ENCODE data around the gene TMEM135.

Gene TMEM135

GRCh38 chr11:87198266-87198881, 160.6 kb downstream of the TMEM135 start:
- Histone ChIP-seq H3K9me3 (ENCODE audit: insufficient read depth, low read length) (no peaks in the 10 kb centered on the region), H3K4me1 (ENCODE audit: insufficient read depth, insufficient read length) (no peaks in the 10 kb centered on the region), H3K9ac (ENCODE audit: insufficient read length, low read depth) (no peak overlapping the region), H3K4me3 (ENCODE audit: insufficient read length, low read depth) (no peak overlapping the region), H3K27me3 (ENCODE audit: insufficient read depth, insufficient read length) (no peaks in the 10 kb centered on the region), H3K36me3 (ENCODE audit: insufficient read depth, insufficient read length, low read length) (no peaks in the 10 kb centered on the region)
- TF ChIP-seq YY1 (IDR thresholded peaks at IDR 0.05; ENCODE audit: insufficient read depth, insufficient read length) (no peak), SUZ12 (IDR thresholded peaks at IDR 0.05; ENCODE audit: extremely low read depth, insufficient read depth, insufficient read length) (no peak), ZNF274 (IDR thresholded peaks at IDR 0.05; ENCODE audit: low read depth, low read length) (no peak)
- no peak for DNase-seq (ENCODE audit: low read depth, low spot score)

GRCh38 chr11:87201376-87201775, 163.6 kb downstream of the TMEM135 start:
- TF ChIP-seq YY1 (IDR thresholded peaks at IDR 0.05; ENCODE audit: insufficient read depth, insufficient read length) (no peak), SUZ12 (IDR thresholded peaks at IDR 0.05; ENCODE audit: extremely low read depth, insufficient read depth, insufficient read length) (no peak), ZNF274 (IDR thresholded peaks at IDR 0.05; ENCODE audit: low read depth, low read length) (no peak)
- Histone ChIP-seq H3K9me3 (ENCODE audit: insufficient read depth, low read length) (no peaks in the 10 kb centered on the region), H3K9ac (ENCODE audit: insufficient read length, low read depth) (no peak overlapping the region), H3K4me3 (ENCODE audit: insufficient read length, low read depth) (no peak overlapping the region), H3K4me1 (ENCODE audit: insufficient read depth, insufficient read length) (no peaks in the 10 kb centered on the region), H3K27me3 (ENCODE audit: insufficient read depth, insufficient read length) (no peaks in the 10 kb centered on the region), H3K36me3 (ENCODE audit: insufficient read depth, insufficient read length, low read length) (no peaks in the 10 kb centered on the region)
- no peak for DNase-seq (ENCODE audit: low read depth, low spot score)

- Histone ChIP-seq H3K4me3 (ENCODE audit: insufficient read length, low read depth) (no peak overlapping the region), H3K36me3 (ENCODE audit: insufficient read depth, insufficient read length, low read length) (no peaks in the 10 kb centered on the region), H3K4me1 (ENCODE audit: insufficient read depth, insufficient read length) (no peaks in the 10 kb centered on the region), H3K9ac (ENCODE audit: insufficient read length, low read depth) (no peak overlapping the region), H3K27me3 (ENCODE audit: insufficient read depth, insufficient read length) (no peaks in the 10 kb centered on the region), H3K9me3 (ENCODE audit: insufficient read depth, low read length) (no peaks in the 10 kb centered on the region)
- DNase-seq (ENCODE audit: low read depth, low spot score), result no peak
- TF ChIP-seq SUZ12 (IDR thresholded peaks at IDR 0.05; ENCODE audit: extremely low read depth, insufficient read depth, insufficient read length) (no peak), ZNF274 (IDR thresholded peaks at IDR 0.05; ENCODE audit: low read depth, low read length) (no peak), YY1 (IDR thresholded peaks at IDR 0.05; ENCODE audit: insufficient read depth, insufficient read length) (no peak)
Measured at GRCh38 chr11:87203907-87204602, 166.3 kb downstream of the TMEM135 start.

DNA sequence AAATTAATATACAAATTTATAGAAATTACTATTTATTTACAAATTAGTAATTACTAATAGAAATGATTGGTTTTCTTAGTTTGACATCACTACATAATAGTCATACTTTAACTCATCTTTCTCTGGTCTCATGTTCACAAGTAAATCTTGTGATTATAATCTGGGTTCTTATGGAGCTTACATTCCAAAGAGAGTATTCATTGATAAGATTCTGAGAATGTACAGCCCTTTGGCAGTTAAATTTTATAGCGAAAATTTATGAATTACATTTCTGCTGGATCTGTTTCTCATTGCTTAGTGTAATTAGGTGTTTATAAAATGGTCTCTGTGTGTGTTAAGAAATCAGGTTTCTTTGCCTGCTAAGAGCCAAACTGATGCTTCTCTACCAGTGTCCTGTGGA, 175.2 kb downstream of the TMEM135 start:
- DNase-seq (ENCODE audit: low read depth, low spot score), result no peak
- Histone ChIP-seq H3K36me3 (ENCODE audit: insufficient read depth, insufficient read length, low read length) (no peaks in the 10 kb centered on the region), H3K27me3 (ENCODE audit: insufficient read depth, insufficient read length) (no peaks in the 10 kb centered on the region), H3K4me3 (ENCODE audit: insufficient read length, low read depth) (no peak overlapping the region), H3K9me3 (ENCODE audit: insufficient read depth, low read length) (no peaks in the 10 kb centered on the region), H3K4me1 (ENCODE audit: insufficient read depth, insufficient read length) (no peaks in the 10 kb centered on the region), H3K9ac (ENCODE audit: insufficient read length, low read depth) (no peak overlapping the region)
- TF ChIP-seq SUZ12 (IDR thresholded peaks at IDR 0.05; ENCODE audit: extremely low read depth, insufficient read depth, insufficient read length), result no peak
- no peak for TF ChIP-seq YY1 (IDR thresholded peaks at IDR 0.05; ENCODE audit: insufficient read depth, insufficient read length)
- no peak for TF ChIP-seq ZNF274 (IDR thresholded peaks at IDR 0.05; ENCODE audit: low read depth, low read length)

GRCh38 chr11:87213444-87213843, 175.7 kb downstream of the TMEM135 start:
- Histone ChIP-seq H3K36me3 (ENCODE audit: insufficient read depth, insufficient read length, low read length) (no peaks in the 10 kb centered on the region), H3K9me3 (ENCODE audit: insufficient read depth, low read length) (no peaks in the 10 kb centered on the region), H3K4me1 (ENCODE audit: insufficient read depth, insufficient read length) (no peaks in the 10 kb centered on the region), H3K4me3 (ENCODE audit: insufficient read length, low read depth) (no peak overlapping the region), H3K9ac (ENCODE audit: insufficient read length, low read depth) (no peak overlapping the region), H3K27me3 (ENCODE audit: insufficient read depth, insufficient read length) (no peaks in the 10 kb centered on the region)
- TF ChIP-seq SUZ12 (IDR thresholded peaks at IDR 0.05; ENCODE audit: extremely low read depth, insufficient read depth, insufficient read length), result no peak
- TF ChIP-seq YY1 (IDR thresholded peaks at IDR 0.05; ENCODE audit: insufficient read depth, insufficient read length), result no peak
- TF ChIP-seq ZNF274 (IDR thresholded peaks at IDR 0.05; ENCODE audit: low read depth, low read length), result no peak
- no peak for DNase-seq (ENCODE audit: low read depth, low spot score)

DNA sequence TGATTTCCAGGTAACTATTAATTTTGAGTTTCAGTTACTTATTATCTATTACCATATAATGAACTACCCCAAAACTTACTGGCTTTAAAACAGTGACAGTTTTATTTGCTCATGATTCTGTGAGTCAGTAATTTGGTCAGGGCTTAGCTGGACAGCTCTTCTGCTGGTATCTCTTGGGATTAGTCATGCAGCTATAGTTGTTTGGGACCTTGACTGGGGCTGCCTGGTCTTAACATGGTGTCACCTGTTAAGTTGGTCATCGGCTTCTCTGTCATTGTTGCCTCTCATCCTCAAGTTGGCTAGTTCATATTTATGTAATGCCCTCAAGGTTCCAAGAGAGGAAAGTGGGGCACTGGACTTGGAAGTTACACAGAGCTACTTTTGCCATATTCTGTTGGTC, 177.5 kb downstream of the TMEM135 start:
- TF ChIP-seq SUZ12 (IDR thresholded peaks at IDR 0.05; ENCODE audit: extremely low read depth, insufficient read depth, insufficient read length), result no peak
- Histone ChIP-seq H3K27me3 (ENCODE audit: insufficient read depth, insufficient read length) (no peaks in the 10 kb centered on the region), H3K36me3 (ENCODE audit: insufficient read depth, insufficient read length, low read length) (no peaks in the 10 kb centered on the region), H3K4me1 (ENCODE audit: insufficient read depth, insufficient read length) (no peaks in the 10 kb centered on the region), H3K9me3 (ENCODE audit: insufficient read depth, low read length) (no peaks in the 10 kb centered on the region), H3K4me3 (ENCODE audit: insufficient read length, low read depth) (no peak overlapping the region), H3K9ac (ENCODE audit: insufficient read length, low read depth) (no peak overlapping the region)
- no peak for DNase-seq (ENCODE audit: low read depth, low spot score)

DNA sequence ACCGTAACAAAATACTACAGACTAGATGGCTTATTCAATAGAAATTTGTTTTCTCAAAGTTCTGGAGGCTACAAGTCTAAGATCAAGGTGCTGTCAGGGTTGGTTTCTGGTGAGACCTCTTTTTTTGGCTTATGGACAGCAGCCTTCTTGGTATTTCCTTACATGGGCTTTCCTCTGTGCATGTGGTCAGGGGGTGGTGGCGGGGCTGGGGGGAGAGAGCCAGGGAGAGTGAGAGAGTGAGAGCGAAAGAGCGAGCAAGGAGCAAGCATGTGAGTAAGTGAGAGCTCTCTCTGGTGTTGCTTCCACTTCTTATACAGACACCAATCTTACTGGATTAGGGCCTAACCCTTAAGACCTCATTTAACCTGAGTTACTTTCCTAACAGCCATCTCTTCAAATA, 181.5 kb downstream of the TMEM135 start:
- H3K36me3 ChIP-seq (ENCODE audit: insufficient read depth, insufficient read length, low read length), result no peaks in the 10 kb centered on the region

More for the DNA sequence above, 181.5 kb downstream of the TMEM135 start:
- Histone ChIP-seq H3K9ac (ENCODE audit: insufficient read length, low read depth) (no peak overlapping the region), H3K4me3 (ENCODE audit: insufficient read length, low read depth) (no peak overlapping the region), H3K27me3 (ENCODE audit: insufficient read depth, insufficient read length) (no peaks in the 10 kb centered on the region), H3K9me3 (ENCODE audit: insufficient read depth, low read length) (no peaks in the 10 kb centered on the region), H3K4me1 (ENCODE audit: insufficient read depth, insufficient read length) (no peaks in the 10 kb centered on the region)
- no peak for DNase-seq (ENCODE audit: low read depth, low spot score)
- TF ChIP-seq YY1 (IDR thresholded peaks at IDR 0.05; ENCODE audit: insufficient read depth, insufficient read length), result no peak

All from NT2/D1 (cell line).